H1 (cell line): ENCODE results near the gene TTL. TPM values are rescaled to one million over a fixed set of nuclear protein-coding genes. Genes with fewer than 3 reads are reported as not detected.

Experiments
- ASH2L ChIP-seq: fragments of 200-600, 300-600 bp; sonication (generic); IDR thresholded peaks from one replicate; pipeline ENCODE4 v1.7.1; 2017; ENCODE audit warnings: low read length
- GTF2F1 ChIP-seq: IDR thresholded peaks from 2 replicates; pipeline ENCODE4 v1.6.1; 2012; ENCODE audit warnings: low read depth, low read length, improper control_type of control experiment, borderline replicate concordance
- JUN ChIP-seq: IDR thresholded peaks from 2 replicates; pipeline ENCODE4 v1.6.1; 2011; ENCODE audit warnings: low read depth, mild to moderate bottlenecking, improper control_type of control experiment, low read length
- KDM5A ChIP-seq: fragments of 200-600 bp; IDR thresholded peaks from 2 replicates; pipeline ENCODE4 v1.7.1; 2012; ENCODE audit warnings: mild to moderate bottlenecking, low read length, inconsistent platforms, mixed read lengths
- RBBP5 ChIP-seq: IDR thresholded peaks from 2 replicates; pipeline ENCODE4 v1.7.1; 2012; ENCODE audit warnings: low read depth, mild to moderate bottlenecking, inconsistent platforms, low read length, moderate library complexity, borderline replicate concordance
- TBP ChIP-seq: IDR thresholded peaks from 2 replicates; pipeline ENCODE4 v1.6.1; 2011; ENCODE audit warnings: low read depth, low read length, improper control_type of control experiment
- ZNF274 ChIP-seq: IDR thresholded peaks from 2 replicates; pipeline ENCODE4 v1.7.0; 2012; ENCODE audit warnings: low read length, borderline replicate concordance; ENCODE audit errors: extremely low read depth
- polyA plus RNA-seq, 7 experiments: library from polyadenylated mRNA; depleted of rRNA in 3 of 7; stranded (reverse) in 5 of 7; unstranded in 2 of 7; fragments of >200 nt in 5 of 7; fragments of 200-250 nt in 2 of 7; gene quantifications; 1 replicate in 5 of 7; 2 replicates in 1 of 7; 4 replicates in 1 of 7; pipeline versions ENCODE4 v1.2.1 to v1.2.3, GENCODE V29; 2011 to 2013; ENCODE audit warnings: missing spikeins in 2 of 7, mixed read lengths in 2 of 7
- total RNA-seq: library from RNA; stranded (reverse); fragmentation: NEBNext Ultra II Directional; extraction: Animal tissue kit (Norgen Biotek cat#: 25700); gene quantifications from 2 replicates; pipeline ENCODE4 v1.2.1, GENCODE V29; 2021
- TF ChIP-seq, protein P1 (sequence below), 3 experiments: IDR thresholded peaks; 1 replicate in 2 of 3; 2 replicates in 1 of 3; pipeline versions ENCODE4 v1.5.1 to v1.6.1; 2011; ENCODE audit warnings: low read length in 3 of 3, mild to moderate bottlenecking in 3 of 3, inconsistent platforms in 2 of 3, low read depth in 1 of 3, moderate library complexity in 1 of 3; ENCODE audit not compliant: insufficient read depth in 1 of 3; ENCODE audit errors: control extremely low read depth in 1 of 3

The TTL gene
- total and polyA plus RNA-seq, 2 of the 8 experiments (the other 6 are each of a cell fraction or from before 2014, with no cell fraction given), result 17.5 to 57.1 TPM

DNA sequence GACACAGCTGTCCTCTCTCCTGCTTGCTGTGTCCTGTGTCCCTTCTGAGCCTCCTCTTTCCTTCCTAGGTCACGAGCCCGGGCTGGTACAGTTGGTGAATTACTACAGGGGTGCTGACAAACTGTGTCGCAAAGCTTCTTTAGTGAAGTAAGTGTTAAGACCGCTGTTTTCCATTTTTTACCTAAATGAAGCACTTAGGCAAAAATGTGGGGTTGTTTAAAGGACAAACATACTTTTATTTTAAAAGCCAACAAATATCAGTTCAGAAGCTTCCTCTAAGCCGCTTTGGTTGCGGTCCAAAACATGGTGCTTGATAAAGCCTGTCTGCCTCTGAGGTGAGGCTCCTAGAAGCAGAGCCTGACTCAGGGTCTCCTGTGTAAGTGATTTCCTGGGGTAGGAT is 3.9 kb downstream of the TTL start (continued):
- TF ChIP-seq, protein P1, sequence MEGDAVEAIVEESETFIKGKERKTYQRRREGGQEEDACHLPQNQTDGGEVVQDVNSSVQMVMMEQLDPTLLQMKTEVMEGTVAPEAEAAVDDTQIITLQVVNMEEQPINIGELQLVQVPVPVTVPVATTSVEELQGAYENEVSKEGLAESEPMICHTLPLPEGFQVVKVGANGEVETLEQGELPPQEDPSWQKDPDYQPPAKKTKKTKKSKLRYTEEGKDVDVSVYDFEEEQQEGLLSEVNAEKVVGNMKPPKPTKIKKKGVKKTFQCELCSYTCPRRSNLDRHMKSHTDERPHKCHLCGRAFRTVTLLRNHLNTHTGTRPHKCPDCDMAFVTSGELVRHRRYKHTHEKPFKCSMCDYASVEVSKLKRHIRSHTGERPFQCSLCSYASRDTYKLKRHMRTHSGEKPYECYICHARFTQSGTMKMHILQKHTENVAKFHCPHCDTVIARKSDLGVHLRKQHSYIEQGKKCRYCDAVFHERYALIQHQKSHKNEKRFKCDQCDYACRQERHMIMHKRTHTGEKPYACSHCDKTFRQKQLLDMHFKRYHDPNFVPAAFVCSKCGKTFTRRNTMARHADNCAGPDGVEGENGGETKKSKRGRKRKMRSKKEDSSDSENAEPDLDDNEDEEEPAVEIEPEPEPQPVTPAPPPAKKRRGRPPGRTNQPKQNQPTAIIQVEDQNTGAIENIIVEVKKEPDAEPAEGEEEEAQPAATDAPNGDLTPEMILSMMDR (IDR thresholded peaks at IDR 0.05; ENCODE audit: control extremely low read depth in 1 of 3, insufficient read depth in 1 of 3, low read depth in 1 of 3, low read length in 3 of 3), result no peak
- TF ChIP-seq TBP (no peak), JUN (no peak), GTF2F1 (no peak), ASH2L (no peak), KDM5A (no peak), ZNF274 (no peak), RBBP5 (no peak)
